HG02678 (cell line): ENCODE results near the gene ADAP1.

Source experiments
- ATAC-seq: cut with Tn5 transposase; IDR thresholded peaks from one replicate; pipeline ENCODE4 v1.9.1; 2021; ENCODE audit warnings: mild to moderate bottlenecking, moderate library complexity; ENCODE audit not compliant: unreplicated experiment

ADAP1 gene

GRCh38 chr7:896346-897075 lies 58.0 kb downstream of the ADAP1 start:
- no peak for ATAC-seq

- ATAC-seq, result no peak
Measured at GRCh38 chr7:895451-896052, 58.9 kb downstream of the ADAP1 start.

DNA sequence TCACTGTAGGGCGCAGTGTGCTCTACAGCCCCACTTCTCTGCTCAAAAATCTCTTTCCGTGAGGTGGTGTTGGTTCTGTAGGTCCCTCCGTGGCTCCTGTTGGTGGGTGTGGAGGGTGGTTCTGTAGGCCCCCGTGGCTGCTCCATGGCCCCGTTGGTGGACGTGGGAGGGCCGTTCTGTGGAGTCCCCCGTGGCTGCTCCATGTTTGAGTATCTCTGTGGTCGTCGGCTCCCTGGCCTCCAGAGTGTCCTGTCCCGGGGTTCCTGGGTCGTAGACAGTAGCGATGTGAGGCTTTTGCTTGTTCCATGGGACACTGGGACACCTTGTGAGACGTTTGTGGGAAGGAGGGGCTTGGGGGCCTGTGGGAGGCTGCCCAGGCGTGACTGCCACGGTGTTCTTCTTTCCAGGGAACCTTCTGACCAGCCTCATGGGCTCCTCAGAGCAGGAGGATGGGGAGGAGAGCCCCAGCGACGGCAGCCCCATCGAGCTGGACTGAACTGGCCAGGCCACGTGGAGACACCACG lies 59.5 kb downstream of the ADAP1 start:
- ATAC-seq, result no peak

- no peak for ATAC-seq
Measured at GRCh38 chr7:894164-894867, 60.2 kb downstream of the ADAP1 start.

DNA sequence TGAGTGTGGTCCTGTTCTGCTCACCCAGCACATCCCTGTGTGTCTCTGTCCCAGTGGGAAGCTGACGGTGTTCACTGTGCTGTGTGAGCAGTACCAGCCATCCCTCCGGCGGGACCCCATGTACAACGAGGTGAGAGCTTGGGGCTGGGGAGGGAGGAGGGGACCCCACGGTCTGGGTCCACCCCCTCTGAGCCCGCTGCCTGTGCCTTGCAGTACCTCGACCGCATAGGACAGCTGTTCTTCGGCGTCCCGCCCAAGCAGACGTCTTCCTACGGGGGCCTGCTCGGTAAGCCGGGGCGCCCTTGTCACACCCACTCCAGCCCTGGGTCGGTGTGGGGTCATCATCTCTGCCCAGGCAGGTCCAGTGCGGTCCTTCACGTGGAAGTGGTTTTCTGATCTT lies 60.8 kb downstream of the ADAP1 start:
- no peak for ATAC-seq

DNA sequence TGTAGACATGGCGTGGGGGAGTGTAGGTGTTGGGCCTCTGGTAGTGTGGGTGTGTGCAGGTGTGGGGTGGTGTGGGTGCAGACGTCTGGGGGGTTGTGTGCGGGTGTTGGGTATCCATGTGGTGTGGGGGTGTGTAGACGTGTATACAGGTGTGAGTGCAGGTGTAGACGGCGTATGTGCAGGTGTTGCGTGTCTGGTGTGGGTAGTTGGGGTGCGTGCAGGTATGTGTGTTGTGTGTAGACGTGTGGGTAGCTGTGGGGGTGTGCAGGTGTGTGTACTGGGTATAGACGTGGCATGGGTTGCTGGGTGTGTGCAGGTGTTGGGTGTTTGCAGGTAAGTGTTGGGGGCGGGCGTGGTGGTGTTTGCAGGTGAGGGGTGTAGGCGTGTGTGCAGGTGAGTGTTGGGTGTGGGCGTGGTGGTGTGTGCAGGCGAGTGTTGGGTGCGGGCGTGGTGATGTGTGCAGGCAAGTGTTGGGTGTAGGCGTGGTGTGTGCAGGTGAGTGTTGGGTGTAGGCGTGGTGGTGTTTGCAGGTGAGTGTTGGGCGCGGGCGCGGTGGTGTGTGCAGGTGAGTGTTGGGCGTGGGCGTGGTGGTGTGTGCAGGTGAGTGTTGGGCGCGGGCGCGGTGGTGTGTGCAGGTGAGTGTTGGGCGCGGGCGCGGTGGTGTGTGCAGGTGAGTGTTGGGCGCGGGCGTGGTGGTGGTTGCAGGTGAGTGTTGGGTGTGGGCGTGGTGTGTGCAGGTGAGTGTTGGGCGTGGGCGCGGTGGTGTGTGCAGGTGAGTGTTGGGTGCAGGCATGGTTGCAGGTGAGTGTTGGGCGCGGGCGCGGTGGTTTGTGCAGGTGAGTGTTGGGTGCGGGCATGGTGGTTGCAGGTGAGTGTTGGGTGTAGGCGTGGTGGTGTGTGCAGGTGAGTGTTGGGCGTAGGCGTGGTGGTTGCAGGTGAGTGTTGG lies 61.6 kb downstream of the ADAP1 start:
- ATAC-seq, result no peak

- no peak for ATAC-seq
Measured at GRCh38 chr7:891805-892204, 62.7 kb downstream of the ADAP1 start.

- ATAC-seq, result no peak
Measured at GRCh38 chr7:891291-891690, 63.2 kb downstream of the ADAP1 start.

GRCh38 chr7:890868-891267 lies 63.6 kb downstream of the ADAP1 start:
- ATAC-seq, result no peak

DNA sequence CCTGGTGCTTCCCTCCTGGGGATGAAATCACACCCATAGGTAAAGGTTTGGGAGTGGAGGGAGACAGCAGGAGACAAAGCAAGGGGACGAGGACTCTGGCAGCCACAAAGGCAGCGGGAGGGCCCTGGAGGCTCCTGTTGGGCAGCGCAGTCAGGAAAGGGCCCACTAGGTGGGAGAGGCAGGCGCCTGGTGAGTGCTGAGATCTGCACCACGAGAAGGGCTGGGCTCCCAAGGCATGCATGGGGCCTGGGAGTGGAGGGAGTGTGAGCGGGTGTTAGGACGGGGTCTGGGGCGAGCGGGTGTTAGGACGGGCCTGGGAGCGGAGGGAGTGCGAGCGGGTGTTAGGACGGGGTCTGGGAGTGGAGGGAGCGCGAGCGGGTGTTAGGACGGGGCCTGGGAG lies 65.1 kb downstream of the ADAP1 start:
- ATAC-seq, result no peak

GRCh38 chr7:889025-889390 lies 65.5 kb downstream of the ADAP1 start:
- ATAC-seq, result no peak

GRCh38 chr7:888081-889024 lies 66.1 kb downstream of the ADAP1 start:
- ATAC-seq, result no peak

- no peak for ATAC-seq
Measured at GRCh38 chr7:887488-887820, 67.0 kb downstream of the ADAP1 start.

GRCh38 chr7:886626-887487 lies 67.6 kb downstream of the ADAP1 start:
- no peak for ATAC-seq

DNA sequence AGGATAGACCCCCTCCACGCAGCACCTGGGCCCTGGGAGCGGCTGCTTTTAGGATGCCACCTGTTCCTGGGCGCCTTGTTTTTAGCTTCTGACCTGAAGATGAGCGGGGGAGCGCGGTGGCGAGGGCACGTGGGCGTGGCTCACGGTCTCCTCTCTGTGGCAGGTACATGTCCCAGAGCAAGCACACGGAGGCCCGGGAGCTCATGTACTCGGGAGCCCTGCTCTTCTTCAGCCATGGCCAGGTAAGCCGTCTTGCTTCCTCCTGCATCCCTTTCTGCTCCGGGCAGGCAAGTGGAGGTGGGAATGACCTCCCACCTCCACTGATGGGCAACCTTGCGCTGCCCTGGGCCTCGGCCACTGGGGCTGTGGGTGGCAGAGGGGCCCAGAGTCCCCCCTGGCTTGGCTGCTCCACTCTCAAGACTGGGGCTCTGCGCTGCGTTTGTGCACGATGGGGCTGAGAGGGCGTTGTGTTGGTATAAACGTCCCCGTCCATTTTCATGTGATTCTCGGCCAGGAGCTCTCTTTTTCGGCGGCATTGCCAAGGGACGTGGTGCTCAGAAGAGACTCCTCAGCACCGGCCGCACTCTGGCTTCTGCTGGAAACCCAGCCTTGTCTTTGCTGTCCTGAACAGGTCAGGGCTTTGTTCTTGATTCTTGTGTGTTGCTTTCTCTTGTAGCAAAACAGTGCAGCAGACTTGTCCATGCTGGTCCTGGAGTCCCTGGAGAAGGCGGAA lies 68.4 kb downstream of the ADAP1 start:
- no peak for ATAC-seq

GRCh38 chr7:885261-885892 lies 69.1 kb downstream of the ADAP1 start:
- ATAC-seq, result no peak

DNA sequence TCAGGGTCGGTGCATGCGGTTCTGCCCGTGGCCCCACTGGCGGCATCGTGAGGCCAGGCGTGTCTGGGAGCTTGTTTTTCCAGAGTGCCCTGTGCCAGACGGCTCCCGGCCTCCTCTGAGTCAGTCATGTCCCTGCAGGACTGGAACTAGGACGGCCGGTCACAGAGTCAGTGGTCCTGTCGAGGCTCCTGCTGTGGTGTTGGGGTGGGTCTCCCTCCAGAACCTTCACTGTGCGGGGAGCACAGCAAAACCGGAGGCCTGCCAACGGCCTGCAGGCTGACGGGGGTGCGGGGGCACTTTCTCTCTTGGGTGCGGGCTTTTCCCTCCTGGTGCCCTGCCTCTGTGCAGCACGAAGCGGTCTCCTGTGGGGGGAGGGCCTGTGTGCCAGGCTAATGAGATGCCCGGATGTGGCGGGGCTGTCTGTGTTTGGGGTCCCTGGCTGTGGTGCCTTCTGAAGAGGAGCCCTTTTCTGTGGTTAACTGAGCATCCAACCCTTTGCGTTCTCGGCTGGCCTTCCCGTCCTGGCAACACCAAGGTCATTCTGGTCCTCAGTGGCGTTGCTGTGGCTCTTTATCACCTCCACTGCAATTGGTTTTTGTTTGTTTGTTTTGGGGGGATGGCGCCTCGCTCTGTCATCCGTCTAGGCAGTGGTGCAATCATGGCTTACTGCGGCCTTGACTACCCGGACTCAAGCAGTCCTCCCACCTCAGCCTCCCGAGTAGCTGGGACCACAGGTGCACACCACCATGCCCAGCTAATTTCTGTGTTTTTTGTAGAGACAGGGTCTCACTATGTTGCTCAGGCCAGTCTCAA lies 70.1 kb downstream of the ADAP1 start:
- ATAC-seq, result no peak
